C4-2B (cell line): ENCODE measurements around the gene CCNG2.

ENCODE experiments used
- CTCF ChIP-seq: fragments of 450-650 bp; conservative IDR thresholded peaks from 2 replicates; pipeline ENCODE4 v1.5.1; 2017; ENCODE audit warnings: mild to moderate bottlenecking
- ZFX ChIP-seq: fragments of 450-650 bp; IDR thresholded peaks from 2 replicates; pipeline ENCODE4 v1.6.1; 2017

GRCh38 chr4:77194366-77194765 is 37.4 kb downstream of the CCNG2 start:
- TF ChIP-seq CTCF (no peak), ZFX (no peak)
